Measurements from ENCODE around the gene PKM.

DNA sequence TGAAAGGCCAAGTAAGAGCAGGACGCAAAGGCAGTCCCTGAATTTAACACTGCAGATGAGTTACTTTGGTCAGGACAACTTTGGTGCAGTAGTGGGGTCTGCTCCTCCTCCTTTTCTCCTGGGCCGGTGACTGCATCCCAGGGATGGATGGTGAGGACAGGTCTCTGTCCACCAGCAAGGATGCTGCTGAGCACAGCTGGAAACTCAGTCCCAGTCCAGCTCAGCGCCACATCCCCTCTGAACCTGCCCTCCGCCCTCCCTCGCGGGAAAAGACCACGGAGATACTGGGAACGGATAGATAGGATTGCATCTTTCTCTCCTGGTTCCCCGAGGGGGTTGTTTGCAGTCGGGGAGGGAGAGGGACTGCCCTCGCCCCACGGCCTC, 47.2 kb downstream of the PKM start:
- no peak for TF ChIP-seq CTCF (IDR thresholded peaks at IDR 0.05; ENCODE audit: low read length)
- TF ChIP-seq EZH2 (optimal IDR thresholded peaks at IDR 0.05; ENCODE audit: low read depth, low read length): no peak
- TF ChIP-seq EZH2phosphoT487 (IDR thresholded peaks at IDR 0.05; ENCODE audit: low read length): no peak

Measured in MM.1S (cell line).